Fibroblast of pulmonary artery (primary cell): ENCODE results near the gene SLC7A9.
"Not testable (repeated sequence)": the region's sequence is repeated elsewhere in the genome, so short reads cannot be mapped to it uniquely, and the experiment has no call there.

Experiments
- DNase-seq: peaks from one replicate; pipeline ENCODE4 v3.0.0-alpha.2; 2010; ENCODE audit warnings: low read depth
- H3K4me3 ChIP-seq: replicated peaks from 2 replicates; pipeline ENCODE4 v1.5.1; 2011; ENCODE audit warnings: low read depth, mild to moderate bottlenecking, control low read depth, low read length, moderate library complexity
- TF ChIP-seq, protein P1 (sequence below): IDR thresholded peaks from 2 replicates; pipeline ENCODE4 v1.5.1; 2011; ENCODE audit warnings: mild to moderate bottlenecking, control low read depth, low read length, inconsistent platforms; ENCODE audit errors: missing control alignments

Gene SLC7A9

DNA sequence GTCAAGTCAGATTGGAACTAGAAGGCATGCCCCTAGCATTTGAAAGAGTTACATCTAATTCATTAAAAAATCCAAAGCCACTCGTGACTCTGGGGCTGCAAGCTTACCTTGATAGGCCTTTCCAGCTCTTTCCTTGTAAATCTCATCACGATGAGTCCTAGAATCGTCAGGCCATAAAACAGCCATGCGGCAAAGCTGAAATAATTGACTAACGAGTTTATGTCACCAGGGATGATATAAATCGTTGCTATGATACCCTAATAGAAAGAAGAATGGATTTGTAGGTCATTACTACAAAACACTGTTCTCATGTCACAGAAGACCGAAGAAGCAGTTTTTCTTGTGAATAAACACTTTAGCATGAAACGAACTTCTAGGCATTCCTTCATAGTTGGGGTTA, 27.5 kb downstream of the SLC7A9 start:
- no peak for DNase-seq
- TF ChIP-seq, protein P1, sequence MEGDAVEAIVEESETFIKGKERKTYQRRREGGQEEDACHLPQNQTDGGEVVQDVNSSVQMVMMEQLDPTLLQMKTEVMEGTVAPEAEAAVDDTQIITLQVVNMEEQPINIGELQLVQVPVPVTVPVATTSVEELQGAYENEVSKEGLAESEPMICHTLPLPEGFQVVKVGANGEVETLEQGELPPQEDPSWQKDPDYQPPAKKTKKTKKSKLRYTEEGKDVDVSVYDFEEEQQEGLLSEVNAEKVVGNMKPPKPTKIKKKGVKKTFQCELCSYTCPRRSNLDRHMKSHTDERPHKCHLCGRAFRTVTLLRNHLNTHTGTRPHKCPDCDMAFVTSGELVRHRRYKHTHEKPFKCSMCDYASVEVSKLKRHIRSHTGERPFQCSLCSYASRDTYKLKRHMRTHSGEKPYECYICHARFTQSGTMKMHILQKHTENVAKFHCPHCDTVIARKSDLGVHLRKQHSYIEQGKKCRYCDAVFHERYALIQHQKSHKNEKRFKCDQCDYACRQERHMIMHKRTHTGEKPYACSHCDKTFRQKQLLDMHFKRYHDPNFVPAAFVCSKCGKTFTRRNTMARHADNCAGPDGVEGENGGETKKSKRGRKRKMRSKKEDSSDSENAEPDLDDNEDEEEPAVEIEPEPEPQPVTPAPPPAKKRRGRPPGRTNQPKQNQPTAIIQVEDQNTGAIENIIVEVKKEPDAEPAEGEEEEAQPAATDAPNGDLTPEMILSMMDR, result no peak
- H3K4me3 ChIP-seq, result no peak overlapping the region

DNA sequence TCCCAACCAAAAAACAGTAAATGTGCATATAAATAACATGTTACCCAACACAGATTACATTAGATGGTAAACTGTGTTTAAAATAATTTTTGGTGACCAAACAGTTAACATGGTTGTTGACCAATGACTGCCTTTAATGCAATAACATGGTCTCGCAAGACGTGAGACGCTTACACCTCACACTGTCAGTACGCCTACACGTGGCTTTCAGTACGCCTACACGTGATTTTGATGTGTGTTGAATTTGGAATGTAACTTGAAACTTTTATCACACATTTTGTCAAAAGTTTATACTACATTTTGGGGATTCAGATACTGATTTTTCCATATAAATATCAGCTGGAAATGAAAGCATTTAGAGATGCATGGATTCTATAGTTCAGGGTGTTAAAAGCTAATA, 32.0 kb downstream of the SLC7A9 start:
- TF ChIP-seq, protein P1, result no peak
- no peak for DNase-seq
- H3K4me3 ChIP-seq, result no peak overlapping the region

DNA sequence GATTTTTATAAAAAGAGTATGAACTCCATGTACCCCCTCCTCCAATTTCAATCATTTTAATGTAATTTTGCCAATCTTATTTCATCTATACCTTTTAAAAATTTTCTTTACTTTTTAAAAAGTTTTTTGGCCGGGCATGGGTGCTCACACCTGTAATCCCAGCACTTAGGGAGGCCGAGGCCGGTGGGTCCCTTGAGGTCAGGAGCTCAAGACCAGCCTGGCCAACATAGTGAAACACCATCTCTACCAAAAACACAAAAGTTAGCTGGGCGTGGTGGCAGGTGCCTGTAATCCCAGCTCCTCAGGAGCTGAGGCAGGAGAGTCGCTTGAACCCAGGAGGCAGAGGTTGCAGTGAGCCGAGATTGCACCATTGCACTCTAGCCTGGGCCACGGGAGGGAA, 36.2 kb downstream of the SLC7A9 start:
- DNase-seq, H3K4me3 ChIP-seq: not testable (repeated sequence)

DNA sequence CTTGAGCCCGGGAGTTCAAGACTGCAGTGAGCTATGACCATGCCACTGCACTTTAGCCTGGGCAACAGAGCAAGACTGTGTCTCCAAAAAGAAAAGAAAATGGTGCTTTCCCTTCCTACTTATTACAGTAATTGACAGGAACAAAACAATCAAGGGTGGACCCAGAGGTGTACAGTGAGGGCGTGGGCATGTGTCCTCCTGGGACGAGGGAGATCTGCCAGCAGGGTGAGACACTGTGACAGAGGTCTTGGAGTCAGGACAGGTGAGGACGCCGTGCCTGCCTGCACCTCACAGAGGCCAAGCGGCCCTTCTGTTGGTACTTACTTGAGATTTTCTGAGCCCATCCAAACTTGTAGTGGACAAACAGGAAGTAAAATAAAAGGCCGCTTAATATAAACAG, 36.7 kb downstream of the SLC7A9 start:
- H3K4me3 ChIP-seq, DNase-seq: not testable (repeated sequence)

DNA sequence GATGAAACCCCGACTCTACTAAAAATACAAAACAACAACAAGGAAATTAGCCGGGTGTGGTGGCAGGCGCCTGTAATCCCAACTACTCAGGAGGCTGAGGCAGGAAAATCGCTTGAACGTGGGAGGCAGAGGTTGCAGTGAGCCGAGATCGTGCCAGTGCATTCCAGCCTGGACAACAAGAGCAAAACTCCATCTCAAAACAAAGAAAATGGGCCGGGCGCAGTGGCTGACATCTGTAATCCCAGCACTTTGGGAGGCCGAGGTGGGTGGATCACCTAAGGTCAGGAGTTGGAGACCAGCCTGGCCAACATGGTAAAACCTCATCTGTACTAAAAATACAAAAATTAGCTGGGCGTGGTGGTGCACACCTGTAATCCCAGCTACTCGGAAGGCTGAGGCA, 37.5 kb downstream of the SLC7A9 start:
- DNase-seq, H3K4me3 ChIP-seq: not testable (repeated sequence)

DNA sequence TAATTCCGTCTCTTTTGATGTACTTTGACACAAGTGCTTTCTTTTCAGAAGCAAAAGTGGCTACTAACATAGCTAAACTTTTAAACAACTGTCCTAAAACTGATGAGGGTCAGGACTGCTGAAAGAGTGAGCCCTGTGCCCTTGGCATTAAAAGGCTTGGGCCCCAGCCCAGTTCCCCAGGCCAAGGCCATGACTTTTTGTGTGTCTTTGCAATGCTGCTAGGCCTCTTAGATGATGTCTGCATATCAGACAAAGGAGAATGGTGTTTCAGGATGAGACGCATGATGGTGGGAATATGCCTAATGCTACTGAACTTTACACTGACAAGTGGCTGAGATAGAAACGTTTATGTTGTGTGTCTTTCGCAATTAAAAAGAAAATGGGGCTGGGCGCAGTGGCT, 38.0 kb downstream of the SLC7A9 start:
- TF ChIP-seq, protein P1, result no peak
- H3K4me3 ChIP-seq, result no peak overlapping the region
- DNase-seq, result no peak

DNA sequence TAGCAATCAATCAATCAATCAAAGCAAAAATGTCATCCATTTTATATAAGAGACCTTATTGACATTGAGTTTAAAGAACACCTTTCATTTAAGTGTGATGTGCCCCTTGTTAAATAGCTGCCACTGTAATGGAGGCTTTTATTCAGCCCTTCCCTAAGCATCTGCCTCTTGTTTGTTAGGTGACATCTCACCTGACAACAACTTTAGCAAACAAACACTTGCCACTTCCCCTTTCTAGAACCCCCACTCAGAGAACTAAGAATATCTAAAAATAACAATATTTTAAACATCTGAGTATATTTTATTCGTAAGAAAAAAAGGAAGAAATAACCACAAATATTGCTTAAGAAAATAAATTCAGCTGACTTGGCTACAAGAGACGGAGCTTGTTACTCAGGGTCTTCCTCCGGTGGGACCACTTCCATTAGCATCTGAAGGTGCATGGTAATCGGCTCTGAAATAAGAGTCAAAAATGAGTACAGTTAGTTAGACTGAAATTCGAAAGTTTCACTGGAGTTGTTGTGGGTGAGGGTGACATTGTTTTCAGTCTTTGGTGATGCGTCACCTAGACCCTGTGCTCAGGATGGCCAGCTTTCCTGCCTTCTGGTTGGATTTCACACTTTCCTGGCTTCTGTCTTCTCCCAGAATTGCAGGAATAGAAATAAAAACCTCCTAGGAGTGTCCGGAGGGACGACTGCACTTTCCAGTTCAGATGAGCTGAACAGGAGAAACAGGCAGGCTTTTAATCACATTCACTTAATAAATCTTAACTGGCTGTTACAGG, 39.1 kb downstream of the SLC7A9 start:
- H3K4me3 ChIP-seq, result no peak overlapping the region
- TF ChIP-seq, protein P1, result no peak
- peak; percentile 10 for DNase-seq

DNA sequence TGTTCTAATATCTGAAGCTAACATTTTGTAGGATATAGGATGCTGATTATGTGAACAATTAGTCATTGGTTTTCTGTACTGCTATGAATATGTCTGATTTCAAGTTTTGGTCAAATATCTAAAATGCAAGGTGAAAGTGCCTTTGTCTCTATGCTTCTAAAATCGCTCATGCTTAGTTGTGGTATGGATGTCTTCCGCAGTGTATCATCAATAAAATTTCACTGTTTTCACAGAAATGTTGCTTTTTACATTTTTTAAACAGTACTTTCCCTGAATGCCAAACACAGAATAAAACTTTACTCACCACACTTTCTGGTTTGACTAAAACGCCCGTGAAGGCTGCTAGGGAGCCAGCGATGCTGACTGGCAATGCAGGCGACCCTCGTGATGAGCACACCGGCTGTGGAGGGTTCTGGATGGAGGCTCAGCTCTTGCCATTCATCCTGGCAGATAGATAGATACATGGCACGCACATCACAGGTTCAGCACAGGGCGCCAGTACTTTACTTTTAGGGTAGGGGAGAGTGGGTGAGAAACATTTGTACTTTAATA, 40.1 kb downstream of the SLC7A9 start:
- H3K4me3 ChIP-seq, result no peak overlapping the region
- TF ChIP-seq, protein P1, result no peak
- no peak for DNase-seq
